ENCODE results near the gene MADD. TPM values are rescaled to one million over a fixed set of nuclear protein-coding genes. Genes with fewer than 3 reads are reported as not detected.

MADD gene
- total RNA-seq, 6 experiments from 2014 or later, result 15.2 to 21.3 (median 16.8) TPM

- DNase-seq (no peak), ATAC-seq (no peak)
- H3K27me3 ChIP-seq, result no peaks in the 10 kb centered on the region
- TF ChIP-seq POLR2A (IDR thresholded peaks at IDR 0.05), result no peak
- TF ChIP-seq CTCF (IDR thresholded peaks at IDR 0.05), result no peak
- peaks cover 0 to 45% (median 18%) of the 10 kb centered on the region in 4 donors for H3K36me3 ChIP-seq
- WGBS (ENCODE audit: insufficient coverage, low coverage, low lambda C conversion rate, missing lambda C conversion rate), result 100% methylated on average over 1 of the region's 12 CpGs
- no peak overlapping the region for H3K27ac ChIP-seq
- no peak overlapping the region for H3K4me3 ChIP-seq
- no peaks in the 10 kb centered on the region for H3K4me1 ChIP-seq
- intact Hi-C loops (cut with DNase I), result no loop called here
- H3K9me3 ChIP-seq, result no peaks in the 10 kb centered on the region
Measured at GRCh38 chr11:47326198-47326597, 56.3 kb downstream of the MADD start.

- Histone ChIP-seq H3K27me3 (no peaks in the 10 kb centered on the region), H3K27ac (no peak overlapping the region), H3K9me3 (no peaks in the 10 kb centered on the region), H3K4me1 (no peaks in the 10 kb centered on the region), H3K36me3 (peaks cover 0 to 39% (median 16%) of the 10 kb centered on the region in 4 donors), H3K4me3 (no peak overlapping the region)
- no peak for TF ChIP-seq POLR2A (IDR thresholded peaks at IDR 0.05)
- no peak for TF ChIP-seq CTCF (IDR thresholded peaks at IDR 0.05)
- WGBS (ENCODE audit: insufficient coverage, low coverage, low lambda C conversion rate, missing lambda C conversion rate), result 92% methylated on average over 7 of the region's 13 CpGs
- no peak for ATAC-seq
- DNase-seq, result no peak
- intact Hi-C loops (cut with DNase I), result no loop called here
Measured at GRCh38 chr11:47327025-47327424, 57.1 kb downstream of the MADD start.

- intact Hi-C loops (cut with DNase I), result no loop called here
- TF ChIP-seq POLR2A (IDR thresholded peaks at IDR 0.05) (no peak), CTCF (IDR thresholded peaks at IDR 0.05) (no peak)
- no peak overlapping the region for H3K27ac ChIP-seq
Measured at GRCh38 chr11:47327949-47328348, 58.0 kb downstream of the MADD start.

DNA sequence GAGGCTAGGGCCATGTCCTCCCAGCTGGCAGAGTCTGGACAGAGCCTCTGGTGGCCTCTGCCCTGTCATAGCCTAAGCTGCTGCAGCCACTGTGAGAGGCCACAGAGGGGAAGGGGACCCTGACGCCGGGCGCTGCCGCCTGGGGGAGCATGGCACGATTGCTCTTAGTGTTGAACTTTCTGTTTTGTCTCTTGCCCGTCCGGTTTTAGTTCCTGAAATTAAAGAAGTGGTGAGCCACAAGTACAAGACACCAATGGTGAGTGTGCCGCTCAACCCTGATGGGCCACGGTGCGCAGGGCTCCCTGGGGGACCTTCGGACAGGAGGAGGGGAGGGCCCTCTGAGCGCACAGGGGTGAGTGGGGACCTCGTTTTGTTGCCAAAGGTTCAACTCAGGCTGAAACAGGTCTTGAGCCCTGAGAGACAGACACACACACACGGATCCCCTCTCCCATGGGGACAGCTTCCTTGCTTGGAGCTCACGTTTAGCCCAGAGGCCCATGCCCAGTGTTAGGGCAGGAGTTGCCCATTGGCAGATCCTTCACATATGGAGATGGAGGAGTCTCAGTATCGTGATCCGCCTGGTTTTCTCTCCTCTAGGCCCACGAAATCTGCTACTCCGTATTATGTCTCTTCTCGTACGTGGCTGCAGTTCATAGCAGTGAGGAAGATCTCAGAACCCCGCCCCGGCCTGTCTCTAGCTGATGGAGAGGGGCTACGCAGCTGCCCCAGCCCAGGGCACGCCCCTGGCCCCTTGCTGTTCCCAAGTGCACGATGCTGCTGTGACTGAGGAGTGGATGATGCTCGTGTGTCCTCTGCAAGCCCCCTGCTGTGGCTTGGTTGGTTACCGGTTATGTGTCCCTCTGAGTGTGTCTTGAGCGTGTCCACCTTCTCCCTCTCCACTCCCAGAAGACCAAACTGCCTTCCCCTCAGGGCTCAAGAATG is 58.8 kb downstream of the MADD start:
- Histone ChIP-seq H3K27me3 (no peaks in the 10 kb centered on the region), H3K27ac (no peak overlapping the region), H3K4me1 (no peaks in the 10 kb centered on the region), H3K4me3 (no peak overlapping the region), H3K36me3 (peaks cover 0 to 35% (median 14%) of the 10 kb centered on the region in 4 donors), H3K9me3 (no peaks in the 10 kb centered on the region)
- DNase-seq (peak in 1 of 3 donors; percentile 45), ATAC-seq (peak in 2 of 4 donors; percentile 3 to 25)
- intact Hi-C loops (cut with DNase I), result no loop called here
- TF ChIP-seq CTCF (IDR thresholded peaks at IDR 0.05) (no peak), POLR2A (IDR thresholded peaks at IDR 0.05) (no peak)
- WGBS (ENCODE audit: insufficient coverage, low coverage, low lambda C conversion rate, missing lambda C conversion rate), result 93% methylated on average over 7 of the region's 29 CpGs

More at GRCh38 chr11:47327949-47328348, 58.0 kb downstream of the MADD start:
- 100% methylated on average over 2 of the region's 5 CpGs for WGBS (ENCODE audit: insufficient coverage, low coverage, low lambda C conversion rate, missing lambda C conversion rate)
- peaks cover 0 to 35% (median 14%) of the 10 kb centered on the region in 4 donors for H3K36me3 ChIP-seq
- no peak for DNase-seq
- H3K9me3 ChIP-seq, result no peaks in the 10 kb centered on the region
- H3K4me3 ChIP-seq, result no peak overlapping the region
- no peaks in the 10 kb centered on the region for H3K4me1 ChIP-seq
- H3K27me3 ChIP-seq, result no peaks in the 10 kb centered on the region
- ATAC-seq, result no peak

Measured in right lobe of liver (tissue), 6 donors.